GM18909 (cell line): ENCODE measurements around the gene FANCC.
"Not testable (repeated sequence)": the region's sequence is repeated elsewhere in the genome, so short reads cannot be mapped to it uniquely, and the experiment has no call there.

ENCODE experiments used
- ATAC-seq: cut with Tn5 transposase; IDR thresholded peaks from one replicate; pipeline ENCODE4 v1.9.1; 2021; ENCODE audit warnings: mild to moderate bottlenecking; ENCODE audit not compliant: unreplicated experiment, poor library complexity

FANCC gene

GRCh38 chr9:95284162-95285080 is 33.1 kb downstream of the FANCC start:
- no peak for ATAC-seq

GRCh38 chr9:95283673-95284072 is 33.8 kb downstream of the FANCC start:
- ATAC-seq, result no peak

- ATAC-seq, result no peak
Observed at GRCh38 chr9:95282332-95282731, 35.2 kb downstream of the FANCC start.

GRCh38 chr9:95280745-95281144 is 36.8 kb downstream of the FANCC start:
- no peak for ATAC-seq

- ATAC-seq, result no peak
Observed at GRCh38 chr9:95277509-95277908, 40.0 kb downstream of the FANCC start.

- no peak for ATAC-seq
Observed at GRCh38 chr9:95276395-95276954, 41.0 kb downstream of the FANCC start.

- not testable (repeated sequence) for ATAC-seq
Observed at GRCh38 chr9:95274160-95274559, 43.3 kb downstream of the FANCC start.

GRCh38 chr9:95273369-95274022 is 44.0 kb downstream of the FANCC start:
- ATAC-seq, result no peak

- ATAC-seq, result no peak
Observed at GRCh38 chr9:95272830-95273229, 44.7 kb downstream of the FANCC start.

GRCh38 chr9:95270790-95271189 is 46.7 kb downstream of the FANCC start:
- no peak for ATAC-seq

- ATAC-seq, result not testable (repeated sequence)
Observed at GRCh38 chr9:95269803-95270773, 47.4 kb downstream of the FANCC start.

GRCh38 chr9:95268681-95269080 is 48.8 kb downstream of the FANCC start:
- ATAC-seq, result no peak

GRCh38 chr9:95266649-95267048 is 50.9 kb downstream of the FANCC start:
- ATAC-seq, result peak; percentile 67

- ATAC-seq, result no peak
Observed at GRCh38 chr9:95265960-95266359, 51.5 kb downstream of the FANCC start.

- ATAC-seq, result no peak
Observed at GRCh38 chr9:95264954-95265615, 52.4 kb downstream of the FANCC start.

GRCh38 chr9:95261890-95262289 is 55.6 kb downstream of the FANCC start:
- ATAC-seq, result no peak

GRCh38 chr9:95250462-95251221 is 66.9 kb downstream of the FANCC start:
- no peak for ATAC-seq

- ATAC-seq, result no peak
Observed at GRCh38 chr9:95249986-95250385, 67.5 kb downstream of the FANCC start.

- ATAC-seq, result no peak
Observed at GRCh38 chr9:95246547-95246946, 71.0 kb downstream of the FANCC start.
